OCI-LY3 (cell line): ENCODE measurements around the gene ACTR3.

Source experiments
- H2AFZ ChIP-seq: fragments of 200-600, 300-600 bp; shearing (Covaris generic); 2 replicates; pipeline ENCODE4 v1.6.0; 2014; ENCODE audit warnings: antibody characterized with exemption, low read depth, low read length
- H3K27ac ChIP-seq: fragments of 200-600, 300-600 bp; sonication (generic); 2 replicates; pipeline ENCODE4 v1.5.1; 2014; ENCODE audit warnings: mild to moderate bottlenecking, low read length, moderate library complexity, mixed read lengths
- H3K27me3 ChIP-seq: fragments of 200-600, 300-600 bp; sonication (generic); 2 replicates; pipeline ENCODE4 v1.6.1; 2014; ENCODE audit warnings: low read depth, low read length, mixed read lengths
- H3K36me3 ChIP-seq: fragments of 200-600, 300-600 bp; sonication (generic); replicated peaks from 2 replicates; pipeline ENCODE3; 2014; ENCODE audit warnings: low read depth, low read length, mixed read lengths
- H3K4me1 ChIP-seq: fragments of 300-600, 200-600 bp; sonication (generic); 2 replicates; pipeline ENCODE4 v1.6.1; 2014; ENCODE audit warnings: low read length, mixed read lengths
- H3K4me2 ChIP-seq: fragments of 200-600, 300-600 bp; sonication (generic); 2 replicates; pipeline ENCODE4 v1.6.1; 2014; ENCODE audit warnings: low read length, mixed read lengths
- H3K4me3 ChIP-seq: fragments of 300-600, 200-600 bp; sonication (generic); 2 replicates; pipeline ENCODE4 v1.5.1; 2014; ENCODE audit warnings: antibody characterized with exemption, mild to moderate bottlenecking, low read length, moderate library complexity
- H3K79me2 ChIP-seq: fragments of 300-600, 200-600 bp; shearing (Covaris generic); 2 replicates; pipeline ENCODE4 v1.6.1; 2014; ENCODE audit warnings: mild to moderate bottlenecking, low read length, mixed read lengths
- H3K9ac ChIP-seq: fragments of 300-600, 200-600 bp; shearing (Covaris generic); 2 replicates; pipeline ENCODE4 v1.6.0; 2014; ENCODE audit warnings: mild to moderate bottlenecking, low read length, moderate library complexity
- H3K9me3 ChIP-seq: fragments of 200-600, 300-600 bp; shearing (Covaris generic); 2 replicates; pipeline ENCODE4 v1.6.1; 2014; ENCODE audit warnings: low read length, mixed read lengths; ENCODE audit not compliant: insufficient read depth
- H4K20me1 ChIP-seq: fragments of 200-600, 300-600 bp; sonication (generic); 2 replicates; pipeline ENCODE4 v1.6.1; 2016; ENCODE audit warnings: low read length, mixed read lengths; ENCODE audit not compliant: insufficient read depth
- CTCF ChIP-seq: fragments of 200-600, 300-600 bp; sonication (generic); IDR thresholded peaks from 2 replicates; pipeline ENCODE4 v1.5.1; 2014; ENCODE audit warnings: antibody characterized with exemption, low read length, low read depth
- EZH2phosphoT487 ChIP-seq: fragments of 200-600 bp; shearing (Covaris generic); IDR thresholded peaks from 2 replicates; pipeline ENCODE4 v1.6.1; 2018; ENCODE audit warnings: antibody characterized with exemption, mixed run types, low read depth

ACTR3 gene

GRCh38 chr2:114011713-114012112 is 121.8 kb downstream of the ACTR3 start:
- H3K4me2 ChIP-seq = no peak overlapping the region
- no peaks in the 10 kb centered on the region for H3K79me2 ChIP-seq
- no peaks in the 10 kb centered on the region for H3K36me3 ChIP-seq
- no peaks in the 10 kb centered on the region for H4K20me1 ChIP-seq
- no peak overlapping the region for H3K9ac ChIP-seq
- no peaks in the 10 kb centered on the region for H3K27me3 ChIP-seq
- H2AFZ ChIP-seq = no peak overlapping the region
- H3K27ac ChIP-seq = no peak overlapping the region
- no peaks in the 10 kb centered on the region for H3K4me1 ChIP-seq
- no peaks in the 10 kb centered on the region for H3K9me3 ChIP-seq
- H3K4me3 ChIP-seq = no peak overlapping the region
- TF ChIP-seq EZH2phosphoT487 (no peak), CTCF (no peak)
